Stimulated activated memory B cell treated with anti-CD40 and anti-IgM and Interleukin-4, amounts not matched to agents 10 μg/mL and 1 μg/mL and 100 μg/mL, for 72 hours (primary cell): Measurements from ENCODE around the gene MGAT5B.

Experiments
- ATAC-seq: fragments of 150-1000 bp; cut with Tn5 transposase; 2 replicates; pipeline ENCODE4 v1.10.0; 2021
- H3K27ac Mint-ChIP-seq: one replicate; pipeline ENCODE4 v1.8.0; 2022; ENCODE audit warnings: mild to moderate bottlenecking, mixed read lengths
- H3K27me3 Mint-ChIP-seq: one replicate; pipeline ENCODE4 v1.8.0; 2022; ENCODE audit warnings: mixed read lengths
- H3K36me3 Mint-ChIP-seq: one replicate; pipeline ENCODE4 v1.8.0; 2022; ENCODE audit warnings: mixed read lengths
- H3K4me1 Mint-ChIP-seq: one replicate; pipeline ENCODE4 v1.8.0; 2022; ENCODE audit warnings: mixed read lengths
- H3K4me3 Mint-ChIP-seq: one replicate; pipeline ENCODE4 v1.8.0; 2022; ENCODE audit warnings: mild to moderate bottlenecking, moderate library complexity, mixed read lengths
- H3K9me3 Mint-ChIP-seq: one replicate; pipeline ENCODE4 v1.8.0; 2022; ENCODE audit warnings: mixed read lengths

Gene MGAT5B

GRCh38 chr17:76880971-76881370, 12.8 kb downstream of the MGAT5B start:
- H3K27ac Mint-ChIP-seq, result no peak overlapping the region
- peaks cover 46% of the 10 kb centered on the region for H3K27me3 Mint-ChIP-seq
- ATAC-seq, result no peak
- no peak overlapping the region for H3K4me3 Mint-ChIP-seq
- H3K9me3 Mint-ChIP-seq, result no peaks in the 10 kb centered on the region
- no peaks in the 10 kb centered on the region for H3K36me3 Mint-ChIP-seq
- H3K4me1 Mint-ChIP-seq, result no peaks in the 10 kb centered on the region

GRCh38 chr17:76881408-76881807, 13.2 kb downstream of the MGAT5B start:
- H3K27ac Mint-ChIP-seq, result no peak overlapping the region
- no peaks in the 10 kb centered on the region for H3K36me3 Mint-ChIP-seq
- no peak for ATAC-seq
- H3K4me1 Mint-ChIP-seq, result no peaks in the 10 kb centered on the region
- H3K9me3 Mint-ChIP-seq, result no peaks in the 10 kb centered on the region
- peaks cover 50% of the 10 kb centered on the region for H3K27me3 Mint-ChIP-seq
- no peak overlapping the region for H3K4me3 Mint-ChIP-seq

- no peak for ATAC-seq
- no peak overlapping the region for H3K4me3 Mint-ChIP-seq
- no peaks in the 10 kb centered on the region for H3K4me1 Mint-ChIP-seq
- no peaks in the 10 kb centered on the region for H3K36me3 Mint-ChIP-seq
- H3K27ac Mint-ChIP-seq, result no peak overlapping the region
- peaks cover 51% of the 10 kb centered on the region for H3K27me3 Mint-ChIP-seq
- no peaks in the 10 kb centered on the region for H3K9me3 Mint-ChIP-seq
Measured at GRCh38 chr17:76881966-76882365, 13.8 kb downstream of the MGAT5B start.

- H3K27ac Mint-ChIP-seq, result no peak overlapping the region
- peaks cover 52% of the 10 kb centered on the region for H3K27me3 Mint-ChIP-seq
- no peaks in the 10 kb centered on the region for H3K9me3 Mint-ChIP-seq
- ATAC-seq, result no peak
- no peaks in the 10 kb centered on the region for H3K36me3 Mint-ChIP-seq
- no peak overlapping the region for H3K4me3 Mint-ChIP-seq
- H3K4me1 Mint-ChIP-seq, result no peaks in the 10 kb centered on the region
Measured at GRCh38 chr17:76883744-76884525, 15.7 kb downstream of the MGAT5B start.

GRCh38 chr17:76884995-76885893, 17.0 kb downstream of the MGAT5B start:
- Mint-ChIP-seq H3K27ac (no peak overlapping the region), H3K4me3 (no peak overlapping the region), H3K27me3 (peaks cover 51% of the 10 kb centered on the region), H3K36me3 (no peaks in the 10 kb centered on the region), H3K4me1 (no peaks in the 10 kb centered on the region), H3K9me3 (no peaks in the 10 kb centered on the region)
- ATAC-seq, result no peak

GRCh38 chr17:76885894-76886290, 17.7 kb downstream of the MGAT5B start:
- H3K9me3 Mint-ChIP-seq, result no peaks in the 10 kb centered on the region
- H3K27ac Mint-ChIP-seq, result no peak overlapping the region
- H3K4me3 Mint-ChIP-seq, result no peak overlapping the region
- ATAC-seq, result no peak
- H3K4me1 Mint-ChIP-seq, result no peaks in the 10 kb centered on the region
- peaks cover 51% of the 10 kb centered on the region for H3K27me3 Mint-ChIP-seq
- no peaks in the 10 kb centered on the region for H3K36me3 Mint-ChIP-seq

GRCh38 chr17:76886395-76886794, 18.2 kb downstream of the MGAT5B start:
- Mint-ChIP-seq H3K36me3 (no peaks in the 10 kb centered on the region), H3K4me1 (no peaks in the 10 kb centered on the region), H3K27ac (no peak overlapping the region), H3K27me3 (peaks cover 51% of the 10 kb centered on the region), H3K9me3 (no peaks in the 10 kb centered on the region), H3K4me3 (no peak overlapping the region)
- no peak for ATAC-seq

GRCh38 chr17:76887802-76888201, 19.6 kb downstream of the MGAT5B start:
- ATAC-seq, result no peak
- H3K36me3 Mint-ChIP-seq, result no peaks in the 10 kb centered on the region
- no peak overlapping the region for H3K27ac Mint-ChIP-seq
- H3K4me1 Mint-ChIP-seq, result no peaks in the 10 kb centered on the region
- H3K27me3 Mint-ChIP-seq, result peaks cover 50% of the 10 kb centered on the region
- H3K4me3 Mint-ChIP-seq, result no peak overlapping the region
- H3K9me3 Mint-ChIP-seq, result no peaks in the 10 kb centered on the region

- ATAC-seq, result no peak
- H3K27ac Mint-ChIP-seq, result no peak overlapping the region
- H3K4me1 Mint-ChIP-seq, result no peaks in the 10 kb centered on the region
- H3K9me3 Mint-ChIP-seq, result no peaks in the 10 kb centered on the region
- H3K27me3 Mint-ChIP-seq, result peaks cover 50% of the 10 kb centered on the region
- H3K4me3 Mint-ChIP-seq, result no peak overlapping the region
- no peaks in the 10 kb centered on the region for H3K36me3 Mint-ChIP-seq
Measured at GRCh38 chr17:76888661-76889060, 20.5 kb downstream of the MGAT5B start.

- no peak overlapping the region for H3K27ac Mint-ChIP-seq
- H3K9me3 Mint-ChIP-seq, result no peaks in the 10 kb centered on the region
- no peaks in the 10 kb centered on the region for H3K36me3 Mint-ChIP-seq
- H3K4me1 Mint-ChIP-seq, result no peaks in the 10 kb centered on the region
- no peak for ATAC-seq
- peaks cover 50% of the 10 kb centered on the region for H3K27me3 Mint-ChIP-seq
- no peak overlapping the region for H3K4me3 Mint-ChIP-seq
Measured at GRCh38 chr17:76889323-76889722, 21.1 kb downstream of the MGAT5B start.

- no peak overlapping the region for H3K27ac Mint-ChIP-seq
- no peaks in the 10 kb centered on the region for H3K36me3 Mint-ChIP-seq
- ATAC-seq, result no peak
- H3K9me3 Mint-ChIP-seq, result peaks cover 3% of the 10 kb centered on the region
- no peaks in the 10 kb centered on the region for H3K4me1 Mint-ChIP-seq
- peaks cover 39% of the 10 kb centered on the region for H3K27me3 Mint-ChIP-seq
- no peak overlapping the region for H3K4me3 Mint-ChIP-seq
Measured at GRCh38 chr17:76892329-76892728, 24.1 kb downstream of the MGAT5B start.

GRCh38 chr17:76893623-76894334, 25.6 kb downstream of the MGAT5B start:
- ATAC-seq, result no peak
- Mint-ChIP-seq H3K9me3 (peaks cover 3% of the 10 kb centered on the region), H3K27me3 (peaks cover 25% of the 10 kb centered on the region), H3K27ac (no peak overlapping the region), H3K4me3 (no peak overlapping the region), H3K36me3 (no peaks in the 10 kb centered on the region), H3K4me1 (no peaks in the 10 kb centered on the region)

- Mint-ChIP-seq H3K4me3 (no peak overlapping the region), H3K9me3 (peaks cover 3% of the 10 kb centered on the region), H3K36me3 (no peaks in the 10 kb centered on the region), H3K4me1 (no peaks in the 10 kb centered on the region), H3K27ac (no peak overlapping the region), H3K27me3 (peaks cover 16% of the 10 kb centered on the region)
- ATAC-seq, result no peak
Measured at GRCh38 chr17:76894842-76895241, 26.6 kb downstream of the MGAT5B start.

GRCh38 chr17:76897023-76897422, 28.8 kb downstream of the MGAT5B start:
- Mint-ChIP-seq H3K4me3 (no peak overlapping the region), H3K4me1 (no peaks in the 10 kb centered on the region), H3K27ac (no peak overlapping the region), H3K9me3 (peaks cover 3% of the 10 kb centered on the region), H3K27me3 (peaks cover 14% of the 10 kb centered on the region), H3K36me3 (no peaks in the 10 kb centered on the region)
- no peak for ATAC-seq

- Mint-ChIP-seq H3K4me3 (no peak overlapping the region), H3K9me3 (peaks cover 3% of the 10 kb centered on the region)
Measured at GRCh38 chr17:76899414-76899813, 31.2 kb downstream of the MGAT5B start.

More at GRCh38 chr17:76899414-76899813, 31.2 kb downstream of the MGAT5B start:
- Mint-ChIP-seq H3K36me3 (no peaks in the 10 kb centered on the region), H3K4me1 (no peaks in the 10 kb centered on the region), H3K27me3 (peaks cover 28% of the 10 kb centered on the region), H3K27ac (no peak overlapping the region)
- no peak for ATAC-seq
